ENCODE measurements around the gene KIF13A. TPM values are rescaled to one million over a fixed set of nuclear protein-coding genes. Genes with fewer than 3 reads are reported as not detected.

KIF13A gene
- total RNA-seq, 3 donors from 2014 or later (not counting 1 experiment from before 2014, with no cell fraction given) = 15.0 to 26.4 (median 19.5) TPM

DNA sequence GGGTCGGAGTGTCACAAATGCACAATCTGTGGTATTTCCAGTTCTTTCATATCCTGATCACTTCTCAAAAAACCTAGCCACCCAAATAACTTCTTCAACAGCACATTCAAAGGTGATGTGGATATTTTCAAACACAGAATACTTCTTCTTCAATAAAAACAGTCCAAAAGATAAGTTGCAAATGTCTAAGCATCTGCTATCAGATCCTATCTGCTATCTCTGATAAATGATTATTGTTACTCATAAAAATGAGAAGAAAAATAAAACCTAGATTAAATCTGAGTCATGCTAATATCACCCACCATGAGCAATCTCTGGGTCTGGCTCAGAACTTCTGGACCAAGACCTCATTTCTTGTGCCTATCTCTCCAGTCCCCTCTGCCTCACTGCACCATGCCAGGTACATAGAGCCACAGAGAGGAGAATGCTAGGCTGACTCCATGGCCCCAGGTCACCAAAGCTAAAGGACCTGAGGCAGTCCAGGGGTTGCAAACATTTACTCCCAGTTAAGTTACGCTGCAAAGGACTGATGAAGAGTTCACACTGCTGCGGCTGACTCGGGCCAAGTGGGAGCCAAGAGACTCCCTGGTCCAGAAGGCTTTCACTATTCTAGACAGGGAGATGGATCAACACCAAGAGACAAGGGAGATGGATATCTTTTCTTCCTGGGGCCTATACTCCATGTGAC, 101.4 kb downstream of the KIF13A start:
- H3K27me3 ChIP-seq (ENCODE audit: control insufficient read depth, insufficient read depth, low read length) = no peaks in the 10 kb centered on the region
- TF ChIP-seq, protein P1, sequence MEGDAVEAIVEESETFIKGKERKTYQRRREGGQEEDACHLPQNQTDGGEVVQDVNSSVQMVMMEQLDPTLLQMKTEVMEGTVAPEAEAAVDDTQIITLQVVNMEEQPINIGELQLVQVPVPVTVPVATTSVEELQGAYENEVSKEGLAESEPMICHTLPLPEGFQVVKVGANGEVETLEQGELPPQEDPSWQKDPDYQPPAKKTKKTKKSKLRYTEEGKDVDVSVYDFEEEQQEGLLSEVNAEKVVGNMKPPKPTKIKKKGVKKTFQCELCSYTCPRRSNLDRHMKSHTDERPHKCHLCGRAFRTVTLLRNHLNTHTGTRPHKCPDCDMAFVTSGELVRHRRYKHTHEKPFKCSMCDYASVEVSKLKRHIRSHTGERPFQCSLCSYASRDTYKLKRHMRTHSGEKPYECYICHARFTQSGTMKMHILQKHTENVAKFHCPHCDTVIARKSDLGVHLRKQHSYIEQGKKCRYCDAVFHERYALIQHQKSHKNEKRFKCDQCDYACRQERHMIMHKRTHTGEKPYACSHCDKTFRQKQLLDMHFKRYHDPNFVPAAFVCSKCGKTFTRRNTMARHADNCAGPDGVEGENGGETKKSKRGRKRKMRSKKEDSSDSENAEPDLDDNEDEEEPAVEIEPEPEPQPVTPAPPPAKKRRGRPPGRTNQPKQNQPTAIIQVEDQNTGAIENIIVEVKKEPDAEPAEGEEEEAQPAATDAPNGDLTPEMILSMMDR (IDR thresholded peaks at IDR 0.05) = no peak
- Mint-ChIP-seq H3K4me3 (no peak overlapping the region), H3K27ac (peak overlapping the region; percentile 52 to 88), H3K36me3 (no peaks in the 10 kb centered on the region), H3K4me1 (peaks cover 21 to 22% of the 10 kb centered on the region in 2 donors), H3K9me3 (no peaks in the 10 kb centered on the region), H3K27me3 (ENCODE audit: low read depth in 2 of 2) (no peaks in the 10 kb centered on the region)
- ATAC-seq (no peak), DNase-seq (no peak)
- WGBS (ENCODE audit: insufficient coverage) = 89% methylated on average over 4 of the region's 4 CpGs
- H3K4me3 ChIP-seq (ENCODE audit: low read length) = no peak overlapping the region
- no peaks in the 10 kb centered on the region for H3K36me3 ChIP-seq (ENCODE audit: control insufficient read depth, insufficient read depth, low read length)
- intact Hi-C loops (cut with micrococcal nuclease) = no loop called here
- peaks cover 3% of the 10 kb centered on the region for H3K4me1 ChIP-seq (ENCODE audit: control insufficient read depth, insufficient read depth, low read length)
- no peaks in the 10 kb centered on the region for H3K9me3 ChIP-seq (ENCODE audit: control insufficient read depth, insufficient read depth, low read length)
- H3K27ac ChIP-seq (ENCODE audit: low read length) = no peak overlapping the region

- peaks cover 21 to 22% of the 10 kb centered on the region in 2 donors for H3K4me1 Mint-ChIP-seq
- no peak overlapping the region for H3K4me3 ChIP-seq (ENCODE audit: low read length)
- H3K9me3 Mint-ChIP-seq = no peaks in the 10 kb centered on the region
- DNase-seq (peak in 1 of 2 donors; percentile 2), ATAC-seq (peak; percentile 41 to 67 (median 44))
- H3K27me3 Mint-ChIP-seq (ENCODE audit: low read depth in 2 of 2) = no peaks in the 10 kb centered on the region
- TF ChIP-seq, protein P1 (IDR thresholded peaks at IDR 0.05) = no peak
- no peaks in the 10 kb centered on the region for H3K36me3 Mint-ChIP-seq
- H3K9me3 ChIP-seq (ENCODE audit: control insufficient read depth, insufficient read depth, low read length) = no peaks in the 10 kb centered on the region
- H3K27ac Mint-ChIP-seq = peak overlapping the region; percentile 52 to 88
- WGBS (ENCODE audit: insufficient coverage) = 27% methylated on average over 3 of the region's 4 CpGs
- H3K4me3 Mint-ChIP-seq = peak overlapping the region; percentile 85
- peaks cover 3% of the 10 kb centered on the region for H3K4me1 ChIP-seq (ENCODE audit: control insufficient read depth, insufficient read depth, low read length)
- no peaks in the 10 kb centered on the region for H3K36me3 ChIP-seq (ENCODE audit: control insufficient read depth, insufficient read depth, low read length)
- intact Hi-C loops (cut with micrococcal nuclease) = no loop called here
- H3K27ac ChIP-seq (ENCODE audit: low read length) = no peak overlapping the region
- H3K27me3 ChIP-seq (ENCODE audit: control insufficient read depth, insufficient read depth, low read length) = no peaks in the 10 kb centered on the region
Observed at GRCh38 chr6:17884498-17885478, 102.6 kb downstream of the KIF13A start.

- Mint-ChIP-seq H3K27ac (peak overlapping the region in 1 of 2 donors; percentile 88), H3K4me1 (peaks cover 21 to 22% of the 10 kb centered on the region in 2 donors), H3K4me3 (no peak overlapping the region), H3K36me3 (no peaks in the 10 kb centered on the region), H3K9me3 (no peaks in the 10 kb centered on the region), H3K27me3 (ENCODE audit: low read depth in 2 of 2) (no peaks in the 10 kb centered on the region)
- WGBS (ENCODE audit: insufficient coverage) = 90% methylated on average over 1 of the region's 2 CpGs
- no peaks in the 10 kb centered on the region for H3K9me3 ChIP-seq (ENCODE audit: control insufficient read depth, insufficient read depth, low read length)
- TF ChIP-seq, protein P1 (IDR thresholded peaks at IDR 0.05) = no peak
- ATAC-seq (no peak), DNase-seq (no peak)
- H3K27ac ChIP-seq (ENCODE audit: low read length) = no peak overlapping the region
- no peaks in the 10 kb centered on the region for H3K36me3 ChIP-seq (ENCODE audit: control insufficient read depth, insufficient read depth, low read length)
- no peak overlapping the region for H3K4me3 ChIP-seq (ENCODE audit: low read length)
- intact Hi-C loops (cut with micrococcal nuclease) = no loop called here
- H3K4me1 ChIP-seq (ENCODE audit: control insufficient read depth, insufficient read depth, low read length) = peaks cover 3% of the 10 kb centered on the region
- no peaks in the 10 kb centered on the region for H3K27me3 ChIP-seq (ENCODE audit: control insufficient read depth, insufficient read depth, low read length)
Observed at GRCh38 chr6:17883665-17884497, 103.6 kb downstream of the KIF13A start.

Measured in natural killer cell (primary cell).